Heart left ventricle (tissue), 16 donors: ENCODE measurements around the gene DEPDC5. TPM values are rescaled to one million over a fixed set of nuclear protein-coding genes. Genes with fewer than 3 reads are reported as not detected.
A peak's percentile ranks its signal among the peaks of the same experiment; 100 is the strongest.
"Not testable (repeated sequence)": the region's sequence is repeated elsewhere in the genome, so short reads cannot be mapped to it uniquely, and the experiment has no call there.

Experiments
- ATAC-seq, 4 donors: fragments of 200-7000 bp; cut with Tn5 transposase; one replicate each; pipeline ENCODE4 v1.9.1; 2020 to 2022; ENCODE audit warnings: moderate library complexity in 4 of 4, mild to moderate bottlenecking in 3 of 4, moderate number of reproducible peaks in 1 of 4
- DNase-seq, 5 donors: peaks; one replicate each; pipeline ENCODE4 v3.0.0-alpha.2; 2020
- H3K27ac ChIP-seq, 12 donors: fragments of 200-600 bp; sonication (generic) in 4 of 12; one replicate each; pipeline versions ENCODE4 v1.5.0 to v1.8.0; 2016 to 2022; ENCODE audit warnings: mild to moderate bottlenecking in 2 of 12
- H3K27me3 ChIP-seq, 9 donors: fragments of 200-600 bp; sonication (generic) in 2 of 9; one replicate each; pipeline versions ENCODE4 v1.5.1 to v1.8.0; 2016 to 2022; ENCODE audit warnings: mild to moderate bottlenecking in 3 of 9
- H3K36me3 ChIP-seq, 9 donors: fragments of 200-600 bp; sonication (generic) in 2 of 9; one replicate each; pipeline versions ENCODE4 v1.5.0 to v1.8.0; 2018 to 2022; ENCODE audit warnings: mild to moderate bottlenecking in 2 of 9
- H3K4me1 ChIP-seq, 12 donors: fragments of 200-600 bp; sonication (generic) in 4 of 12; one replicate each; pipeline versions ENCODE4 v1.5.0 to v1.8.0; 2016 to 2022; ENCODE audit warnings: mild to moderate bottlenecking in 3 of 12
- H3K4me3 ChIP-seq, 12 donors: fragments of 200-600 bp; sonication (generic) in 4 of 12; one replicate each; pipeline versions ENCODE4 v1.5.0 to v1.8.0; 2017 to 2022; ENCODE audit warnings: mild to moderate bottlenecking in 9 of 12, moderate library complexity in 4 of 12
- H3K9me3 ChIP-seq, 12 donors: fragments of 200-600 bp; sonication (generic) in 4 of 12; one replicate each; pipeline versions ENCODE4 v1.5.0 to v1.8.0; 2016 to 2022; ENCODE audit warnings: mild to moderate bottlenecking in 1 of 12
- CTCF ChIP-seq, 12 donors: fragments of 200-600 bp; sonication (generic) in 4 of 12; IDR thresholded peaks; one replicate each; pipeline versions ENCODE4 v1.5.0 to v1.8.0; 2018 to 2022; ENCODE audit warnings: antibody characterized with exemption in 12 of 12, mild to moderate bottlenecking in 5 of 12
- POLR2A ChIP-seq, 2 donors: fragments of 450-650 bp; IDR thresholded peaks; one replicate each; pipeline ENCODE4 v1.6.1; 2017; ENCODE audit warnings: antibody characterized with exemption in 2 of 2, mild to moderate bottlenecking in 2 of 2, moderate library complexity in 2 of 2
- WGBS, 4 donors: extraction: QIAGEN DNeasy Blood & Tissue Kit in 2 of 4; methylation state at CpG; one replicate each; pipeline versions ENCODE4 v1.1.5 to v1.1.7; 2013 to 2018; 5-methylcytosine and 5-hydroxymethylcytosine counted together
- intact Hi-C, 10 donors: fragments of 100-400 bp; cut with DNase I; formaldehyde crosslinking; loops; one replicate each; pipeline versions ENCODE4 v1.11.1 to v1.14.2; 2022
- long read RNA-seq, 3 donors: library from polyadenylated mRNA; unstranded; transcript quantifications; one replicate each; pipeline ENCODE4 v2.0.0, GENCODE V29; 2020 to 2021
- polyA plus RNA-seq, 2 donors: library from polyadenylated mRNA; stranded (reverse); fragments of 200-250 nt; gene quantifications; one replicate each; pipeline ENCODE4 v1.2.3, GENCODE V29; 2013
- total RNA-seq, 9 donors: library from RNA; depleted of rRNA in 2 of 9; stranded (reverse); fragments of >200 nt in 2 of 9; fragmentation: NEBNext Ultra II Directional in 3 of 9; extraction: Animal tissue kit (Norgen Biotek cat#: 25700) in 3 of 9; gene quantifications; one replicate each; pipeline versions ENCODE4 v1.1.0 to v1.2.4, GENCODE V29; 2016 to 2023
- donor health status: ischemic (EF 13 %, LVEDD 7.1; RV severe dilation, severe dysfunction).
- donor health status: healthy with polysubstance abuse.
- donor health status: DM: no; HTN: yes; CAD: no.
- donor health status: DM: no; HTN: no; CAD: no.
- donor health status: ischemic (EF 25% LVEDD 6.9; RV normal size, moderate dysfunction).
- donor health status: ischemic (EF 25% LVEDD 5.7; RV mildly dilated, moderate dysfunction).
- donor health status: healthy.
- donor health status: DM: yes; HTN: yes; CAD: no.
- donor health status: ischemic (EF 35%, LVEDD 5.7; RV mildly dilated, moderate dysfunction).
- donor health status: nonischemic (EF 11% LVEDD 7.7; RV severe dilation, severe dysfunction).
- donor health status: DM: yes; HTN: yes; CAD: no.
- donor health status: PGD.
- donor health status: ischemic (EF 29% LVEDD 5.4; RV normal size, mild dysfunction).
- donor health status: nonischemic (EF 23%, LVEDD 6.1; RV moderate dilation, normal function).

Gene DEPDC5
- total RNA-seq (10 to 100 TPM in 6 of 9 donors, 1 to 10 TPM in 3; 6.4 to 21.4 (median 13.9) TPM), polyA plus RNA-seq (1 to 10 TPM; 5.7 to 8.6 TPM)
- long read RNA-seq, donor 1, partial matches to known transcripts: 2 of 3 reads
- long read RNA-seq, donor 1, other reads (novel, unspliced or antisense): 0 of 3 reads
- long read RNA-seq, donor 2, full-length matches to known transcripts: 5 of 13 reads
- long read RNA-seq, donor 2, partial matches to known transcripts: 6 of 13 reads
- long read RNA-seq, donor 2, other reads (novel, unspliced or antisense): 2 of 13 reads
- long read RNA-seq, donor 3, full-length matches to known transcripts: 2 of 6 reads
- long read RNA-seq, donor 3, partial matches to known transcripts: 2 of 6 reads
- long read RNA-seq, donor 3, other reads (novel, unspliced or antisense): 2 of 6 reads

DNA sequence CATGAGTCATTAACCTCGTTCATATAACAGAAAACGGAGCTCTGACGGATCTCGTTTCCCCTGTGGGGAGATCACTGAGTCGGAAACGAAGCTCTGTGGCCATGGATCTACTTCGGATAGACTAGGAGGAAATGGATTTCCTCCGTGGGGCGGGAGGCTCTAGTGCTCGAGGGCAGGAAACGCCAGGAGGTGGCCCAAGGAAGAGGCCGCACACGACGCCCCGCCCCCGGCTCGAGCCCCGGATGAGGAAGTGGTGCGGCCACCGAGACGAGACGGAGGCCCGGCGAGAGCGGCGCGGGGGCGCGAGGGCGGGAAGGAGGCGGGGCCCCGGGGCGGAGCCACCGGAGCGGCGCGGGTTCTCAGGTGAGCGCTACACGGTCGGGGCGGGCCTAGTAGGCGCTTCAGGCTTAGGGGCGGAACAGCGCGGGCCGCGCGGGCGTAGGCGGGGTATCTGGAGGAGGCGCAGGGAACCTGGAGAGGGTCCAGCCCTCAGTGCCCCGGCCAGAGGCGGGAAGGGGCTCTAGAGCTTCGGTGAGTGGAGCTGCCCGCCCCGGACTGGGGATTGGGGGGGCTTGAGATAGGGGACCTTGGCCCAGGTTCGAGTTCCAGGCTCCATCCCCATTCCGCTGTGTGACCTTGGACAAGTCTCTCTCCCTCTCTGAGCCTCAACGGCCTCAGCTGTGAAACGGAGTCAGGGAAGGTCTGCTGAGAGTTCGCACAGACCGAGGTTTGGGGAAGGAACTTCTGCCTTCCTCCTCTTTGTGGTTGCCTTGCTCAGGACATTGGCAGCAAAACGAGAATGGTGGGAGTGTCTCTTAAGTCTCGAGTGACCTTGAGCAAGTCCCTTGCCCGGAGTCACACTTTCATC, at the start of gene DEPDC5:
Gene DEPDC5, plus strand, starts transcription at position 386 of the 868 bp plus-strand sequence. CDS start 903 bp downstream, outside the sequence.
- peak; percentile 86 to 93 (median 92) for ATAC-seq
- Histone ChIP-seq H3K27me3 (no peaks in the 10 kb centered on the region), H3K36me3 (peaks cover 0 to 16% (median 8%) of the 10 kb centered on the region in 9 donors), H3K27ac (peak within 1 kb of the TSS; percentile 87 to 99 (median 93)), H3K4me1 (peaks cover 3 to 45% (median 35%) of the 10 kb centered on the region in 12 donors), H3K9me3 (no peaks in the 10 kb centered on the region), H3K4me3 (peak within 1 kb of the TSS; percentile 69 to 97 (median 91))
- WGBS, 4 donors: 1 to 3% (median 2%) methylated on average over 32 to 65 of the region's 65 CpGs
- intact Hi-C loops: loop anchor here in 5 of 10 donors (5.0 to 10.0 kb wide), 8 partner anchors 77 to 407 kb away; partner anchors contain the start of genes PISD (in 4 of the 5), YWHAH (in 2 of the 5), PATZ1 (in 1 of the 5) and SFI1 (in 1 of the 5)
- peak; percentile 96 to 99 (median 97) for DNase-seq
- TF ChIP-seq POLR2A (IDR thresholded peaks at IDR 0.05) (peak in 1 of 2 donors; percentile 80), CTCF (IDR thresholded peaks at IDR 0.05) (peak in 1 of 12 donors; percentile 25)

DNA sequence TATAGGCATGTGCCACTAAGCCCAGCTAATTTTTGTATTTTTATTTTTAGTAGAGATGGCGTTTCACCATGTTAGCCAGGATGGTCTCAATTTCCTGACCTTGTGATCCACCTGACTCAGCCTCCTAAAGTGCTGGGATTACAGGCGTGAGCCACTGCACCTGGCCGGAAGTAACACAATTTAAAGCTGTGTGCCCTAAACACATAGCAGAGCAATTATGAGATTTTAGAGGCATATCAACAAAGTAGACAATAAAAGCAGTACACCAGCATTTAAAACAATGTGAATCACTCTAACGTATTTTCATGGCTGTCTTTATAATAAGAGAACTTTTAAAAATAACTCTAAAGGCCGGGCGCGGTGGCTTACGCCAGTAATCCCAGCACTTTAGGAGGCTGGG, 46.3 kb upstream of the DEPDC5 start:
- Histone ChIP-seq H3K36me3 (peaks cover 2 to 92% (median 61%) of the 10 kb centered on the region in 9 donors), H3K9me3 (no peaks in the 10 kb centered on the region), H3K27me3 (no peaks in the 10 kb centered on the region), H3K27ac (no peak overlapping the region), H3K4me3 (no peak overlapping the region), H3K4me1 (peaks cover 0 to 4% (median 0%) of the 10 kb centered on the region in 12 donors)
- no peak for TF ChIP-seq POLR2A (IDR thresholded peaks at IDR 0.05)
- TF ChIP-seq CTCF (IDR thresholded peaks at IDR 0.05): no peak
- no peak for ATAC-seq
- DNase-seq: no peak
- intact Hi-C loops: no loop called here
- WGBS, 4 donors: 83 to 92% (median 90%) methylated on average over 8 of the region's 8 CpGs

GRCh38 chr22:31711226-31711625, 42.6 kb upstream of the DEPDC5 start:
- H3K9me3 ChIP-seq, ATAC-seq, H3K4me3 ChIP-seq, H3K27ac ChIP-seq, DNase-seq, intact Hi-C loops, H3K27me3 ChIP-seq: not testable (repeated sequence)
- Histone ChIP-seq H3K4me1 (peaks cover 0 to 12% (median 0%) of the 10 kb centered on the region in 12 donors), H3K36me3 (peaks cover 0 to 93% (median 70%) of the 10 kb centered on the region in 9 donors)
- 92 to 97% (median 95%) methylated on average over 12 of the region's 12 CpGs for WGBS, 4 donors

DNA sequence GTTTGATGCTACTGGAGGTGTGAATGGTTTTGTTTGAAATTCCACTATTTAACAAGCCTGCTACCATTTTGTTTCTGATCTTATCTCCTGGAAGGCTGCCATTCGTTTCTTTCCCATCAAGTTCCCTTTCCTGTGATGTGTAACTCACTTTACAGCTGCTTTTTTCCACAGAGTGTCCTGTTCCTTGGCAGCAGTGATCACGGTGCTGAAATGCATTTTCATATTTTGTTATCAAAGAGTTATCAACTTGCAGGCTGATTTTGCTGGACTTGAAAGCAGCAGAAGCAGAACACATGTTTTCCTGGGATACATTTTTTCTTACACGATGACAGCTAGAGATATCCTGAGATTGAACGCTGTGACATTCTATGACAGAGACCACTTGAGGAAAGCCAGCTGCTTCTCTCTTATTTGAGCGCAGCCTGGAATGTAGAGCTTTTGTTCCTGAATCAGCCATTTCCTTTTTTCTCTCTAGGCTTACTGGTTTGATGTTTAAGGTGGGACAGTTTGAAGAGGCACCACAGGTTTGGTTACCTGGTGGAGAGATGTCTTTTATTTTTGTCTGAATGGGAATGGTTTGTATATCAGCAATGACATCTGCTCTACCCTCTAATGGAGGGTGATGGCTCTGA, 38.6 kb upstream of the DEPDC5 start:
- intact Hi-C loops: no loop called here
- TF ChIP-seq POLR2A (IDR thresholded peaks at IDR 0.05): no peak
- no peak for TF ChIP-seq CTCF (IDR thresholded peaks at IDR 0.05)
- H3K4me3 ChIP-seq: no peak overlapping the region
- H3K9me3 ChIP-seq: no peaks in the 10 kb centered on the region
- no peak overlapping the region for H3K27ac ChIP-seq
- H3K36me3 ChIP-seq: peaks cover 0 to 100% (median 92%) of the 10 kb centered on the region in 9 donors
- 19 to 29% (median 21%) methylated on average over 5 of the region's 5 CpGs for WGBS, 4 donors
- peaks cover 0 to 12% (median 0%) of the 10 kb centered on the region in 12 donors for H3K4me1 ChIP-seq
- ATAC-seq (peak in 1 of 4 donors; percentile 22), DNase-seq (no peak)
- no peaks in the 10 kb centered on the region for H3K27me3 ChIP-seq
